Measurements from ENCODE around the gene AKT3.

Gene AKT3

DNA sequence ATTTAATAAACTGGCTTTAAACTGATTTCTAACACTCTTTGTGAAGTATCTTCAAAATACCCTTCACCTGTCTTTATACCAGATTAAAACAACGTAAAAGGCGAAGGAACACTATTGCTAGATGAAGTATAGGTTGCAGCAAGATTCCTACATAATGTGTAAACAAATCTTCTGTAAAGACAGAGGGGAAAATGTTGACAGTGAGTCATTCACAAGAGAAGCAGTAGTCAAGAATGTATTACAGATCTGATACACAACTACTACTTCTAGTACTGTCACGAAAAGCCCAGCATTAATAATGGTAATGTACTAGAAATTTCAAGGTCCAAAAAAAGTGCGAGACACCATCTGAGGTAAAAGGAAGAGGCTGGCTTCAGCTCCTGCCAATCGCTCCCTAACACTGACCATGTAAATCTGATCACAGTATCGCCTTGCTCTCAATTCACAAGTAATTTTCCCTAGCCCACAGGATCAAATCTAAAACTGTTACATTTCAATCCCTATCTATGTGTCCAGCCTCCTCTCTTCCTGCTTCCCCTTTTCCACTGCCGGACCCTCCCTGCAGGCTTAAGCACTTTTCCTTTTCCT is 290.4 kb downstream of the AKT3 start:
- DNase-seq (ENCODE audit: low read depth in 2 of 2, low spot score in 1 of 2): no peak

DNA sequence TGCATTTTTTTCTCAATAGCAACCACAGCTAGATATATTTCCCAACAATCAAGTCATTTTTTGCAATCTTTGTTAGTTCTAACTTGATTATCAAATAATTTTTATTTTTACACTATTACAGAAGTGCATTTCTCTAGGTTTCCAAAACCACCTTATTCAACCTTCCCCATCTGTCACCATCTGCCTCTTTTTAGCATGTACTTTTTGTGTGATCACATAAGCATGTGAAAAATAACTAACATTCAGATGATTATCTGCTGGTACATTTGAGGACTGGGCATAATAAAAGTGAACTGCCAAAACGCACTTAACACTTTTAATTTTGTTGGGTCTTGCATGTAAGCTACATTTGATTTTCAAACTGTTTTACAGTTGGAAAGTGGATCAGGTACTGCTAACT is 291.5 kb downstream of the AKT3 start:
- DNase-seq (ENCODE audit: low read depth in 2 of 2, low spot score in 1 of 2): no peak

DNA sequence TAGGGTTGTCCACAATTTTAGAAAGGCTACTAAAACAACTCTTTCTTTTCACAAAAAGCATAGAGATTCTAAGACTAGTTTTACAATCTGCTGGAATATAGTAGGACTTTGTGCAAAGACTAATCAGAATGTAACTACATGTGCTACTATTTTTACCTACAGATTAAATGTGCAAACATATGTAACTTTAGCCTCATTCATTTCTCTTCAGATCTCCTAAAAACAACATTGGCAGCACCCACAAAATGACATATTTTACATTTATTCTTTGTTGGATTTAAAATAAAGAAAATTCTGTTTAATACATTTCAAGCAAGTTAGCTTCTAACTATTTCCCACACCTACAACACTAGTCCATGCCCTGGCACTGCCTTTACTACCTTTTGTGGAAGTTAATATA is 292.2 kb downstream of the AKT3 start:
- no peak for DNase-seq (ENCODE audit: low read depth in 2 of 2, low spot score in 1 of 2)

DNA sequence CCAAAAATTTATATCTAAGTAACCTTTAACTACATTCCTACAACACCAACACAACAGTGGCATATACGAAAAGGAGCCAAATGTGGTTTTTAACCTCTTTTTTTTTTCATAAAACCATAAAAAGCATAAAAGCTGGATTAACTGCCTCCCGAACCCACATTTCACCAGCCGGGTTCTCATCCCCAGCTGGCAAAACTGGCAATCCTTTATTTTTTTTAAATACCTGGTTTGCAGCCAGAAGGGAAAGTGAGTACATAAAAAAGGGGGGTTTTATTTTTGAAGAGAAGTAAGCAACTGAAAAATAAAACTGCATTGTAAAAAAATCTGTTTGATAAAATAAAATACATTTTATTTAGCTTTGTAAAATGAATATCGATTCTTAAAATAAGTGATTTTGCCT is 295.4 kb downstream of the AKT3 start:
- no peak for DNase-seq (ENCODE audit: low read depth in 2 of 2, low spot score in 1 of 2)

DNA sequence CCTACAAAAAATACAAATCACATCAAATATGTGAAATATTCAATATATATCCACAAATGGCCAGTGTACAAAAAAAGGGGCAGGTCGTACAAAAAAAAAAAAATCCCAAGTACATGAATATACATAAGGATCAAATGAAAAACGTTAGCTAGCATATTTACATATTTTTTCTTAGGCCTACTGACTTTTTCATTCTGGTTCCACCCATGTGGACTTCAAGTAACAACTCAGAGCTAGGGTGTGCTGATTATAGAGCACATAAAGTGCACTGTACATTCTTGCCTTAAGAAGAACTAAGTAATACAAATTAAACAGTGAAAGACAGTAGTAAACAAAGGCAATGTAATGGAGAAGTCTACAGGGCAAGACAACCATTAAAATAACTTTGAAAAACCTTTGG is 297.0 kb downstream of the AKT3 start:
- no peak for DNase-seq (ENCODE audit: low read depth in 2 of 2, low spot score in 1 of 2)

DNA sequence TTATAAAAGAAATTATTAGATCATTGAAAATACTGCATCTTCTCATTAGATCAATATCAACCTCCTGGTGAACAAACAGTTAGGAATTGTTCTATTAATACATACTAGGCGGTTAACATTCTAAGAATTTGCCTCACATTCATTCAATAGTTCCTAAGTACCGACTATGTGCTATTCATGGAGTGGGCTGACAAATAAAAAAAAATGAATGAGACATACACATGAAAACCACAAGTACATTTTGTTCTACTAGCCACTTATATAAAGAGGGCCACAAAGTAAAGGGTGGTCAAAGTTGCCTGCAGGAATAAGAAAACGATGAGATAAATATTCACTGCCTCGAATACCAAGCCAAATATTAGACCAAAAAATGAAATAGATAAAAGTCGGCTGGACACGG is 299.8 kb downstream of the AKT3 start:
- no peak for DNase-seq (ENCODE audit: low read depth in 2 of 2, low spot score in 1 of 2)

DNA sequence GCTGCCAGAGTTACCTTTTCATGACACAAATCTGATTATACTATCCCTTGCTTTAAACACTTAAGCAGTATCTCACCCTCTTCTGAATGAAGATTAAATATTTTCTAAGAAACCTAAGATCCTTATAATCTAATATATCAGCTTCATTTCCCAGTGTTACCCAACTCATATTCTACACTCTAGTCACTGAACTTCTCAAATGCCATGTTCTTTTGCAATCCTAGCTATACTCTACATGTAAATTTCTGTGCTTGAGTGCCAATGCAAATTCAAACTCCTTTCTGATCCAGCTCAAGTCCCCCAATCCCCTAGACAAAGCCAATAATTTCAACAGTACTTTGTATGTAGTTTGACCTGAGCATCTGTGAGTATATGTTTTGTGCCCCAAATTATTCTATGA is 300.3 kb downstream of the AKT3 start:
- DNase-seq (ENCODE audit: low read depth in 2 of 2, low spot score in 1 of 2): no peak

DNA sequence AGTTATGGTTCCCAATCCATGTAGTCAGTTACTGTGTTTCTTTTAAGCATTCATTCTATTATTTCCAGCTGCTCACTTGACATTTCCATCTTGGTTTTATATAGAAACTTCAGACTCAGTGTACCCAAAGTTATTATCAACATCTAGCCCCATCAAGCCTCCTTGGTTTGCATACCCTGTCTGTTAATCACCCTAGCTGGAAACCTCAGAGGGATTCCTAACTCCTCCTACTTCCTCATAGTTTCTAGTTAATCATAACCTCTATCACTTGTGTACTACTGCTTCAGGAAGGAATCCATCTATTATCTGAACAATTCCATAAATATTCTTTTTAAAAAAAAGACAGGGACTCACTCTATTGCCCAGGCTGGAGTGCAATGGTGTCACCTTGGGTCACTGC is 300.9 kb downstream of the AKT3 start:
- DNase-seq (ENCODE audit: low read depth in 2 of 2, low spot score in 1 of 2): no peak

DNA sequence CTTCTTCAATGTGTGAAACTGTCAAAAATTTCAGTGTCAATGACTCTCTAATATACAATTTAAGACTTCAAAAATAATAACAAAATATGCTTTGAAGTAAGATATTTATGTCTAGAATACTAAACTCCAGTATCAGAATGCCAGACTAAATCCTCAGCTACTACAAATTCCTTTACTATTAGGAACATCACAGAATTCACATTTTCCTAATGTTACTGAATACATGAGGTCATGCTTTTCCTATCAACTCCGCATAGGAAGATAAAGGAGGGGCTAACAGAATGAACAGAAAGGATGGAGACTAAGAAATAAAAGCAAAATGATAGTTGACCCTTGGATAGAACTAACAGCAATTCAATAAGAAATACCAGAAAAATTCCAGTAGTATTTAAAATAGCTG is 301.5 kb downstream of the AKT3 start:
- no peak for DNase-seq (ENCODE audit: low read depth in 2 of 2, low spot score in 1 of 2)

DNA sequence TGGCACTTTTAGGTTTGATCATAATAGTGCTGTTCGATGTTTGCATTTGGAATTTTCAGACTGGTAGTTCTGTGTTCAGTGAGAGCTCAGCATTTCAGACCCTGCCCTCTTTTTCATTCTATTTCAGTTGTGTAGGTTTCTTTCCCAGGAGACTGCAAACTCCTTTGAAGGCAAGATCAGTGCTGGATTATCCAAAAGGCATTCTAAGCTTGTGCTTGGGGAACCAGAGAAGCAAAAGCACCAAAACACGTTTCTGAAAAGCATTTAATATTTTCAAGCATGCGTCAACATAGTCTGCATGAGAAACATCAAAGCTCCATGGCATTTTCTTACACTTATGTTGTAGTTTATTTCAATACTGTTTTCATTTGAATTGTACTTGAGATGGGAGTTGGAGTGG is 302.2 kb downstream of the AKT3 start:
- DNase-seq (ENCODE audit: low read depth in 2 of 2, low spot score in 1 of 2): no peak

DNA sequence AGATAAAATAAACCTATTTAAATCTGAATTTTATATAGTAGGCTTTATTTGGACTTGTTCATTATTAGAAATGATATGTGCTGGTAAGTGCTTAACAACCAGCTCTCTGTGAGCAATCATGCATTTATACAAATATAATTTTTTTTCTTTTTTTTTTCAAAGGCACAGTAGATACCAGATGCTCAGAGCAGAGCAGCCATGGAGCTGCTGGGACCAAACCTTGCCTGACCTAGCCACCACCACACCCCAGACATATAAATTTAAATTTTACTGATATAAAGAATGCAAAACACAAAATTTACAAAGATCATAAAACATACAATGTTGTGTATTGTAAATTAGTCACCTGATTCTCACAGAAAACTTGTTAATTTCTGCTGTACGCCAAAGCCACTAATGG is 303.6 kb downstream of the AKT3 start:
- no peak for DNase-seq (ENCODE audit: low read depth in 2 of 2, low spot score in 1 of 2)

DNA sequence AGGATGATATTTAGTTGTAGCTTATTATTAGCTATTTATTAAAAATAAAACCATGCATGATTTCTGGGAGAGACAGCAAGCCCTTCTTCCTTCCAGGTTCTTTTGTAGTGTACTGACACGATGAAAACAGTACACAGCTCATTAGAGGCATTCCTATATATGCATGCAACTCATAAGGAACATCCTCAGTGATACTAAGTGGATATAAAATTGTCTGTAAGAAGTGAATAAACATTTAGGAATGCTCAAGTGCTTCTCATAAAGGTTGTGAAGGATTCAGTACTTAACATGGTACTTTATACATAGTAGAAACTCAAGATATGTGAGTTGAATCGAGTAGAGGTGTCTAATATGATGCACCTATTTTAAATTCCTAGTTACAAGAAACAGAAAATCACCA is 306.5 kb downstream of the AKT3 start:
- DNase-seq (ENCODE audit: low read depth in 2 of 2, low spot score in 1 of 2): no peak

DNA sequence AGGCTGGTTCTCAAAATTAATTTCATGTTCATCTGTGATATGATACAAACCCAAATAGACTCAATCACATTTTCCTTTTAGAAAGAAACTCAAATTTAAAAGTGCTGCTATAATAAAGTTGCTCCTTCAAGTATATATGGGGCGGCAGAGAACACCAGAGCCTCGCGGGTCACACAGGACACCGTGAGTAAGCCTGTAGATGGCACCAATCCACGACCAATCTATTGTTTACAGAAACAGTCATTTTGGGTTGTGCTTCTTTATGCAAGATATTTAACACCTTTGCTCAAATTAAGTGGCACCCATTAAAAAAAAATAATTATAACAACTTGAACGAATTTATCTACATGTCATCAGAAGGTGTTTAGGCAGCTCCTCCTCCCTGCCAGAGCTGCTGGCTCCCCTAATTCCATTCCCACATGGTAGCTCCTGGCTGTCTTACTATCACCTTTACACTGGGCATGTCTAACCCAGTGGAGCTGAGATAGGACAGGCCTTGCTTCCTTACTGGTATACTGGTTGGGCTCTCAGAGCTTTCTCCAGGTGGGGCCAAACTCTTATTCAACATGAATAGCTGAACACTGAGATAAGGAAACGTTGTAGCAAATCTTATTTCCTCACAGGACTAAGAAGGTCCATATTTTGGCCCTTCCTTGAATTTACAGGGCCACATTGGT is 307.2 kb downstream of the AKT3 start:
- DNase-seq (ENCODE audit: low read depth in 2 of 2, low spot score in 1 of 2): no peak

DNA sequence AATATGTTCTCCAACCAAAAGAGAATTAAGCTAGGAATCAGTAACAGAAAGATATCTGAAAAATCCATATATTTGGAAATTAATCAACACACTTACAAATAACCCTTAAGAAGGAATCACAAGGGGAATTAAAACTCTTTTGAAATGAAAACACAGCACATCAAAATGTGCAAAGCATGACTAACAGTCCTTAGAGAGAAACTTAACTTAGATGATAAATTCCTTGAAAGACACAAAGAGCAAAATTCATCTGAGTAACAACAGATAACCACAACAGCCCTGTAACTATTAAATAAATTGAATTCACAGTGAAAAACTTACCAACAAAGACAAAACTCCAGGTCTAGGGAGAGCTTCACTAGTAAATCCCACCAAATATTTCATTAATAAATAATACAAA is 310.4 kb downstream of the AKT3 start:
- DNase-seq (ENCODE audit: low read depth in 2 of 2, low spot score in 1 of 2): no peak

DNA sequence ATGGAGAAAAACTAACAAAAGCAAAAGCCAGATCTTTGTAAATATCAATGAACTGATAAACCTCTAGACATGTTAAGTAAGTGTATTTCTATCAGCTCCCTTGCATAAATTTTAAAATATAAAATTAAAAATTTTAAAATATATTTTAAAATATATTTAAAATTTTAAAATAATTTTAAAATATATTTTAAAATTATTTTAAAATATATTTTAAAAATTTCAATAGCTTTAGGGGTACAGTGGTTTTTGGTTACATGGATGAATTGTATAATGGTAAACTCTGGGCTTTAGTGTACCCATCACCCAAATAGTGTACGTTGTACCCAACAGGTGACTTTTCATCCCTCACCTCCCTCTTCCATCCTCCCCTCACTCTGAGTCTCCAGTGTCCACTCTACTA is 315.0 kb downstream of the AKT3 start:
- no peak for DNase-seq (ENCODE audit: low read depth in 2 of 2, low spot score in 1 of 2)

DNA sequence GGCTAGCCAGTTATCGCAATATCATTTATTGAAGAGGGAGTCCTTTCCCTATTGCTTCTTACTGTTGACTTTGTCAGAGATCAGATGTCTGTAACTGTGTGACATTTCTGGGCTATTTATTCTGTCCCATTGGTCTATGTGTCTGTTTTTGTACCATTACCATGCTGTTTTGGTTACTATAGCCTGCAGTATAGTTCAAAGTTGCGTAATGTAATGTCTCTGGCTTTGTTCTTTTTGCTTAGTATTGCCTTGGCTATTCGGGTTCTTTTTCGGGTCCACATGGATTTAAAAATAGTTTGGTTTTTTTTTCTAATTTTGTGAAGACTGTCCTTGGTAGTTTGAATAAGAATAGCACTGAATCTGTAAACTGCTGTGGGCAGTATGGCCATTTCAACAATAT is 320.5 kb downstream of the AKT3 start:
- no peak for DNase-seq (ENCODE audit: low read depth in 2 of 2, low spot score in 1 of 2)

DNA sequence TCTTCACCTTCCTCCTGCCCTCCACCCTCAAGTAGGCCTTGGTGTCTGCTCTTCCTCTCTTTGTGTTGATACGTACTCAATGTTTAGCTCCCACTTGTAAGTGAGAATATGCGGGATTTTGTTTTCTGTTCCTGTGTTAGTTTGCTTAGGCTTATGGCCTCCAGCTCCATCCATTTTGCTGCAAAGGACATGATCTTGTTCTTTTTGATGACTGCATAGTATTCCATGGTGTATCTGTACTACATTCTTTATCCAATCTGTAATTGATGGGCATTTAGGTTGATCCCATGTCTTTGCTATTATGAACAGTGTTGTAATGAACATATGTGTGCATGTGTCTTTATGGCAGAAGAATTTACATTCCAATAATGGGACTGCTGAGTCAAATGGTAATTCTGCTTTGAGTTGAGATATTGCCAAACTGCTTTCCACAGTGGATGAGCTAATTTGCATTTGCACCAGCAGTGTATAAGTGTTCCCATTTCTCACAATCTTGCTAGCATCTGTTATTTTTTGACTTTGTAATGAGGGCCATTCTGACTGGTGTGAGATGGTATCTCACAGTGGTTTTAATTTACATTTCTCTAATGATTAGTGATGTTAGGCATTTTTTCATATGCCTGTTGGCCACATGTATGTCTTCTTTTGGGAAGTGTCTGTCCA is 321.5 kb downstream of the AKT3 start:
- DNase-seq (ENCODE audit: low read depth in 2 of 2, low spot score in 1 of 2): no peak

DNA sequence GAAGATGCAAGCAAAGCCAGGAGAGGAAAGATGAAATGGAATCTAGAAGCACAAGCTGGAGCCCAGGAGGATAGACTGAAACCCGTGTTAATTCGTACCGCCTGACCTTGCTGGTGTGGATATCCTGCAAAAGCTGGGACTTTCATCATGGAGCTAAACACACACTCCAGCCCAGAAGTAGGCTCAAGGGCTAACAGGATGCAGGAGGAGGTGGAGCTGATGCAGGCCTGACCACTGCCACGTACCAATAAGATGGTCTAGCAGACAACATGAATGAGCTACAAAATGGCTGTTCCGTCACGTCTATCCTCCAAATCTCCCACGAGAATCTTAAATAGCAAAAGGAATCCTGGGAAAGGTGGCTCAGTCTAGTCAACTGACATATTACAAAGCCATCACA is 323.9 kb downstream of the AKT3 start:
- DNase-seq (ENCODE audit: low read depth in 2 of 2, low spot score in 1 of 2): no peak

DNA sequence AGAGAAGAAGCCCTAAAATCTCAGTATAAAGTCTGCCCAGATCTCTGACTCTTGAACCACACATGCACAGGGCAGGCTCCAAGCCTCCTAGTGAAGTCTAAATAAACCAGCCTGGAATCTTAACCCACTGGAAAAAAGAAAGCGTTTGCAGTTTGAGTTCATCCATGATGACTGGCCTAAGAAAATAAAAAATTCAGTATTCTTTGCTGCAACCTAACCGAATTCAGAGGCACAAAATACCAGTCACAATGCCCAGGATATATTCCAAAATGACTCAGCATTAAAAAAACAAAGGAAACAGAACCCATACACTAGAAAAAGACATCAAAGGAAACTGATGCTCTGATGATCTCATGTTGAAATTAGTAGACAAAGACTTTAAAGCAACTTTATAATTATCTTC is 325.0 kb downstream of the AKT3 start:
- DNase-seq (ENCODE audit: low read depth in 2 of 2, low spot score in 1 of 2): no peak

DNA sequence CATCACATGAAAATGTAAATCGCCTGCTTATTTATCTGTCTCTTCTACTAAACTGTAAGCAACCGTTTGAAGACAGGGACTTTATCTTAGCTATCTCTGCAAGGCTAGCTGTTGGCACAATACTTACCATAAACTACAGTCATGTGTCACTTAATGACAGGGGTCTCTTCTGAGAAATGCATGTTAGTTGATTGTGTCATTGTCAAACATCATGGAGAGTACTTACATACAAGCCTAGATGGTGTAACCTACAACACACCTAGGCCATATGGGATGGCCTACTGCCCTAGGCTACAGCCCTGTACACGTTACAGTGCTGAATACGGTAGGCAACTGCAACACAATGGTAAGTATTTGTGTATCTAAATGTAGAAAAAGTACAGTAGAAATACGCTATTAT is 326.3 kb downstream of the AKT3 start:
- no peak for DNase-seq (ENCODE audit: low read depth in 2 of 2, low spot score in 1 of 2)

DNA sequence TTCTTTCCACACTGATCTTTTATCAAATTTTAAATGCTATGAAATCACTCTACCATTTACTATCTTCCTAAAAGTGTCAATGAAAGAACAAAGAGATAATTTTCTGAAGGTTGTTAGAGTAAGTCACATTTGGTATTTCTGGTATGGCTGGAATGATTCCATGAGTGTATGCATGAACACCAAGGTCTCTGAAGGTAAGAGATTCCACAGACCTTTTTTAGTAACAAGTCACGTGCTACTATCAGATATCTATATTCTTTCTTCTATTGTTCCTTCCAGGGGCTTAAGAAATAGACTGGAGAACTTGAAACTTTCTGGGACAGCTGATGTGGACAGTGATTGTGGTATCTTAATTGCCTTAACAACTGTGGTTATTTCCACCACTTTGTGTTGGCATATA is 329.2 kb downstream of the AKT3 start:
- DNase-seq (ENCODE audit: low read depth in 2 of 2, low spot score in 1 of 2): no peak

DNA sequence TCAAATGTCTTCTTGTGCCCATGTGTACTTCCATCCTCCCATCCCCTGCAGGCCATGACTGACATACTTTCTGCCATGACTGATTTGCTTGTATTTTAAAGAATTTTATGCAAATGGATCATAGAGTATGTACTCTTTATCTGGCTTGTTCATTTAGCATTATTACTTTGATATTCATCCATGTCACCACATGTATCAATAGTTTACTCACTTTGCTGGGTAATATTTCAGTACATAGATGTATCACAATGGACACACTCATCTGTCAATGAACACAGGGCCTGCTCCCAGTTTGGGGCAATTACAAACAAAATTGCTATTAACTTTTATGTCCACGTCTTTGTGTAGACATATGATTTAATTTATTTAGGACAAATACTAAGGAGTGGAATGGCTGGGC is 335.1 kb downstream of the AKT3 start:
- DNase-seq (ENCODE audit: low read depth in 2 of 2, low spot score in 1 of 2): no peak

Data from stimulated activated CD8-positive, alpha-beta memory T cell treated with anti-CD3 and anti-CD28 coated beads, Interleukin-4, amount 100 ng/mL, for 4 hours (primary cell).